Stimulated activated CD4-positive, alpha-beta T cell treated with anti-CD3 and anti-CD28 coated beads, Interleukin-4, amount 100 ng/mL, for 48 hours (primary cell): ENCODE measurements around the gene GNG7.
"Not testable (repeated sequence)": the region's sequence is repeated elsewhere in the genome, so short reads cannot be mapped to it uniquely, and the experiment has no call there.

Experiments
- DNase-seq, 2 donors: peaks; one replicate each; pipeline ENCODE4 v3.0.0-alpha.2; 2020; ENCODE audit warnings: low read depth in 2 of 2

Gene GNG7

DNA sequence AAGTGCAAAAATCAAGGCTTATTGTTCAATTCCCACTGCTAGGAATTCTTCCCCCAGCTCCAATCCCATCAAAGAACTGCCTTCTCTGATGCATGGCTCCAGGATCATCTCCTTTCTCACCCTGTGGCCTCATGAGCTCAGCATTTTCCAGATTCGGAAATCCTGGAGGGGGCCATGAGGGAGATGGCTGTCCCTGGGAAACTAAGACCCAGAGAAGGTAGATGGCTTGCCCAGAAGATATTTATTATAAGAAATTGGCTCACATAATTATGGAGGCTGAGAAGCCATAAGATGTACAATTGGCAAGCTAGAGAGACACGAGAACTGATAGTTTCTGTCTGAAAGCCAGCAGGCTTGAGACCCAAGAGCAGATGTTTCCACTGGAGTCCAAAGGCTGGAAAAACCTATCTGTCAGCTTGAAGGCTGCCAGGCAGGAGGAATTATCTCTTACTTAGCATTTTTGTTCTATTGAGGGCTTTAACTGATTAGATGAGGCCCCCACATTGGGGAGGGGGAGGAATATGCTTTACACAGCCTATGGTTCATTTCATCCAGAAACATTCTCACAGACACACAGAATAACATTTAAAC, 168.0 kb downstream of the GNG7 start:
- no peak for DNase-seq

DNA sequence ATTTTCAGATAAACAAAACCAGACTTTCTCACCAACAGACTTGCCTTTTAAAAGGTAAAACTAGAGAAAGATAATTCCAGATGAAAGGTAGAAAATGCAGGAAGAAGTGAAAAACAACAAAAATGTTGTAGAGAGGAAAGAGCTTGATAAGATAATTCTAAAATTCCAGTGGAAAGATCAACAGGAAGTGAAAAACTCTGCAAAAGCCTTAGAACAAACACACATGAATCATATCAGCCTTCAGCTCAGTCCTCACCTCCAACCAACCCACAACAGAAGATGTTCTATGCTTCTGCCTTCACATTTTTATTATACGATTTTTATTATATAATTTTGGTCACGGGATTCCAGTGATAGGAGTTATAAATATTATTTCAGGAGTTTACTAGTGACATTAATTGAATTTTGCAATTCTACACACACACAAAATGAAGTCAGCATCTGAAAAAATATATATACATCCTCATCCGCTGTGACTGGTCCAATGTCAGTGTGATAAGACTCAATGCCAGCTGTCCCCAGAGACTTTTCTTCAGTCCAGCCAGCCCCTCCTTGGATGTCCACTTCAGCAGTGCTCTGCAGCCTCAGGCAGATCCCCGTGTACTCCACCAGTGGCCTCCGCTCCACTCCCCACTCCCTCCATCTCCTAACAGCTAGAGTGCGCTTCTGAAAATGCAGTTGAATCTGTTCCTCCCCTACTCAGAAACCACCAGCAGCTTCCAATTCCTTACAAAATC, 168.6 kb downstream of the GNG7 start:
- DNase-seq: no peak

- DNase-seq: no peak
These were observed 169.4 kb downstream of the GNG7 start for GRCh38 chr19:2533072-2533425.

DNA sequence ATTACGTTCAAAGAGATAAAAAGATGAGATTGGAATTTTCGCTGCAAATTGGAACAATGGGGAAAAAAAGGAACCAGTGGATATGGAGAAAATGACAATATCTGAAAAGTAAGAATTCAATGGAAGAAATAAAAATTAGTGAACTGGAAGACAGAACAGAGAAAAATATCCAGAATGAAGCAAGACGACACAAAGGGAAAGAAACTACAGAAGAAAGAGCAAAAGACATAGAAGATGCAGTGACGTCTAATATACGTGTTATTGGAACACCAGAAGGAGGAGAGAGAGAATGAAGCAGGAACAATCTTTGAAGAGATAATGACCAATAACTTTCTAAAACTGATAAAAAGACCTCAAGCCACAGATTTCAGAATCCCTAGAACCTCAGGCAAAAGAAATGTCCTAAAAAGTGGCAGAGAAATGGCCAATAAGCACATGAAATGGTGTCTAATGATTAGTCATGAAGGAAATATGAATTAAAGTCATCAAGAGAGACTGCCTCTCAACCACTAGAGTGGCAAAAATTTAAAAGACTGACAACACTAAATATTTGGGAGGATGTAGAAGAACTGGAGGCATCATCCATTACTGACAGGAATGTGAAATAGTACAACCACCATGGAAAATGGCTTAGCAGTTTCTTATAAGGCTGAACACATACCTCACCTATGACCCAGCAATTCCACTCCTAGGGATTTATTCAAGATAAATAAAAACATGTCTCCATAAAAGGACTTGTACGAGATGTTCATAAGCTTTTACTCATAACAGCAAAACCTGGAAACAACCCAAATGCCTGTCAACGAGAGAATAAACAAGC, 170.0 kb downstream of the GNG7 start:
- DNase-seq: no peak

- not testable (repeated sequence) for DNase-seq
These were observed 172.6 kb downstream of the GNG7 start for GRCh38 chr19:2529942-2530341.

- DNase-seq: no peak
These were observed 173.0 kb downstream of the GNG7 start for GRCh38 chr19:2529473-2529918.

- DNase-seq: no peak
These were observed 173.8 kb downstream of the GNG7 start for GRCh38 chr19:2528675-2529101.

DNA sequence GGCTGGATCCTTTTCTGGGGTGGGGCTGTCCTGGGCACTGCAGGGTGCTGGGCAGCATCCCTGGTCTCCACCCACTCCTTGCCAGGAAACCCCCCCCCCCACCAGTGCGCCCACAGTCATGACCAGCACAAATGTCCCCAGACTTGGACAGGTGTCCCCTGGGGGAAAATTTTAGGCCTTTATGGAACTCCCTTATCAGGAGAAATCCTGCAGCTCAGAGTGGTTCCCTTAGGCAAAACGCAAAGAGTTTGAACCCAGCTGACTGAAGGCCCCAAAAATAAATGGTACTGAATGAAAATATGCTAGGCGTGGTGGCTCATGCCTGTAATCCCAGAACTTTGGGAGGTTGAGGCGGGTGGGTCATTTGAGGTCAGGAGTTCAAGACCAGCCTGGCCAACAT, 174.8 kb downstream of the GNG7 start:
- no peak for DNase-seq

DNA sequence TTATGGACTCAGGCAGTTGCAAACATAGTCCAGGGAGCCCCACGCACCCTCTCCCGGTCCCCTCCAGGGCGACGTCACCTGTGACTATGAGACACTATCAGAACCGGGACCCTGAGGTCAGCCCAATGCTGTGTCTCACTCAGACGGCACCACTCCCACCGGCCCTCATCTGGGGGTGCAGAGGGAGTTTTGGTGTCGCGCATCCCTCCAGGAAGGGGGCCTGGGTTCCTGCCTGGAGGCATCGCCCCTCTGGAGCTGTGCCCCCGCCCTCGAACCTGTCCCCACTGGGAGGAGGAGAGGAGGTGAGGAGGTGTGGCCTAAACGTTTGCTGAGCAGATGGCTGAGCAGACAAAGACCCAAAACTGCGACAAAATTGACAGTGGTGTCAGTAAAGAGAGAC, 175.3 kb downstream of the GNG7 start:
- no peak for DNase-seq

DNA sequence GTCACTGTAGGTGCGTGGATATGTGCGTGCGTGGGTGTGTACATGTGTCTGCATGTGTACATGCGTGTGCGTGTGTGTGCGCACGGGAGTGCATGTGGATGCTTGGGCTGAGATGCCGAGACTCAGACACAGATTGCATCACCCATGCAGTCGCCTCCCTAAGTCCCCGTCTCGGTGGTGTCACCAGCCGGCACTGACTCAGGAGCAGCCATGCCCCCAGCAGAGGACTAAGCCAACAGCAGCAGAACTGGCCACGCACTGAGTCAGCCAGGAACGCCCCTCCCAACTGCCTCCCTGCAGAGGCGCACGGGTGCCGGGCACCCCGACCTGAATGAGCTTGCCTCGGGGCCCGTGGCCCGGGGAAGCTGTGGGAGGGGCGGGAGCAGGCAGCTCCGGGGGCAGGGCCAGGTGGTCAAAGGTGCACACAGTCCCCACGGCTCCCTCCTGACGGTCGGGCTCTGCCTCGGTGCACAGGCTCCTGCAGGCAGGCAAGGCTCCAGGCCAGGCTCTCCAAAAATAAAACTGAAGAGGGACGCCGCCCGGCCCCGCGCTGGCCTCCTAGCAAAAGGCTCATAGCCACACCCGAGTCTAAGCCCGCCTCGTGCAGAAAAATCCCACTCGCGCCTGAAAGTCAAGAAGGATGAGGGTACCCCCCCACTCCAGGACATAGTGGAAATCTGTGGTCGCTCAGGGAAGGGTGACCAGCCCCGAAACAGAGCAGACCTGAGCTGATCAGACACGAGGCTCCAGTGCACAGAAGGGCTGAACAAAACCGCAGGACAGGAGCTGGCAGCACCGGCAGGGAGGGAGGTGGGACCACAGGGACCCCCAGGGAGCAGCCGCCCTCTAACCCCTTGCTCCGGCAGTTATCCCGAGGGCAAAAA, 177.4 kb downstream of the GNG7 start:
- no peak for DNase-seq

DNA sequence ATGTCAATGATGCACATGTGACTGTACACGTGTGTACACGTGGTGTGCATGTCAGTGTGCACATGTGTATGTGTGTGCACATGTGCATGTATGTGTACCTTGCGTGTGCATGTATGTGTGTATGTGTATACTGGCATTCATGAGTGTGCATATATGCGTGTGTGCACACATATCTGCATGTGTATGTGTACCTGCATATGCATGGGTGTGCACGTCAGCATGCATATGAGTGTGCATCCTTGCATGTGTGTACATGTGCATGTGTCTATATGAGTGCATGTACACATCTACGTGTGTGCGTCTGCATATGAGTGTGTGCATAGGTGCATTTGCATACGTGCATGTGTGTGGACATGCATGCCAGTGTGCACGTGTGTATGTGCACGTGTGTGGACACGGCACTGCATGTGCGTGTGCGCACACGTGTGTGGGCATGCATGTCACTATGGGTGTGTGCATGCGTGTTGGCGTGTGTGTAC, 178.1 kb downstream of the GNG7 start:
- DNase-seq: no peak

DNA sequence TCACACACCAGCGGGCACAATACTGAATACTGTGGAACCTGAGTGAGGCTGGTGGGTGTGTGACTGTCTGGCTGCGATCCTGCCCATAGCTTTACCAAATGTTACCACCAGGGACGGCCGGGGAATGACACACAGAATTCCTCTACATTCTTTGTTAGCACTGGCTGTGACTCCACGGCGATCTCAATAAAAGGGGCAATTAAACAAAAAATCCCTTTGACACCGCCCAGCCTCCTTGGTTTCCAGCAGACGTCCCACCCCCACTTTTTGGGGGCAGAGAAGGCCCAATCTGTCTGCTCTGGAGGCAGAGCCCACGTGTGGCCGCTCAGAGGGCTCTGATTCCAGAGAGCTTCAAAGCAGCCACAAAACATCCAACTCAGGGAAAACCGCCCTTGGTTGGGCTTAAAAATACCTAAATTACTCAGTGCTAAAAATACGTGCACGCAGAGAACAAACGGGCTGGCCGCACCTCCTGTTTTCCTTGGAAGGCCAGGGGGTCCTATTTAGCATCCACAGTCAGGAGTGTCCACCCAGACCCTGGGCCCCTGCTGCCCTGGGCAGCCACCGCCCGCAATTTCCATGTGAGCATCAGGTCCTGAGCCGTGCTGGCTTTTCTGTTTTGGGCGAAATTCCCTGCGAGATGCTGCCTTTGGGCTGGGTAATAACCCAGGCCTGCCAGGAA, 178.7 kb downstream of the GNG7 start:
- no peak for DNase-seq

- DNase-seq: no peak
These were observed 183.0 kb downstream of the GNG7 start for GRCh38 chr19:2519482-2519881.

DNA sequence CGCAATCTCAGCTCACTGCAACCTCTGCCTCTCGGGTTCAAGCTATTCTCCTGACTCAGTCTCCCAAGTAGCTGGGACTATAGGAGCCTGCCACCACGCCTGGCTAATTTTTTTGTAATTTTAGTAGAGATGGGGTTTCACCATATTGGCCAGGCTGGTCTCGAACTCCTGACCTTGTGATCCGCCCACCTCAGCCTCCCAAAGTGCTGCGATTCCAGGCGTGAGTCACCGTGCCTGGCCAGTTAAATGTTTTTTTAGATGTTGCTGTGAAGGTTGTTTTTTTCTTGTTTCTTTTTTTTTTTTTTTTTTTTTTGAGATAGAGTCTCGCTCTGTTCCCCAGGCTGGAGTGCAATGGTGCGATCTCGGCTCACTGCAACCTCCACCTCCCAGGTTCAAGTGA, 183.6 kb downstream of the GNG7 start:
- DNase-seq: not testable (repeated sequence)

GRCh38 chr19:2517881-2518601, 184.5 kb downstream of the GNG7 start:
- no peak for DNase-seq

GRCh38 chr19:2516727-2517126, 185.8 kb downstream of the GNG7 start:
- DNase-seq: no peak

DNA sequence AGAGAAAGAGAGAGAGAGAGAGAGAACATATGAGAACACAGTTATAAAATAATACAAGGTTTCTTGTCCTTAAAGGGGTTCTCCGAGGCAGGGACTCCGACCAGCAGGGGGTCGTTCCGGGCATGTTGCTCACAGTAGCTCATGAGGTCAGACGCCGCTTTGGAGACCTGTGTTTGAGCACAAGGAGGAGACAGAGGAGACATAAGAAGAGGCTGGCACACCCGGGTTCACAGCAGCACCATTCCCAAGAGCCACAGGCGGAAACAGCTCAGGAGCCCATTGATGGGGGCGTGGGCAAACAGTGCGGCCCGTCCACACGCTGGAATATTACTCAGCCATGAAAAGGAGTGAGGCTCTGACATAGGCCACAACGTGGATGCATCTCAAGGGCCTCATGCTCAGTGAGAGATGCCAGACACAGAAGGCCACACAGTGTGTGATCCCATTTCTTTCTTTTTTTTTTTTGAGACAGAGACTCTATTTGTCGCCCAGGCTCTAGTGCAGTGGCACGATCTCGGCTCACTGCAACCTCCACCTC, 187.4 kb downstream of the GNG7 start:
- no peak for DNase-seq

GRCh38 chr19:2512523-2513431, 189.7 kb downstream of the GNG7 start:
- DNase-seq: no peak

GRCh38 chr19:2511991-2512390, 190.5 kb downstream of the GNG7 start:
- no peak for DNase-seq
